BJ (cell line): ENCODE results near the gene MARS1. TPM values are rescaled to one million over a fixed set of nuclear protein-coding genes. Genes with fewer than 3 reads are reported as not detected.

Experiments
- CTCF ChIA-PET: fragments of 350-600 bp; formaldehyde crosslinking; extraction: SDS; loops from one replicate; lab custom pipeline; 2021; ENCODE audit warnings: antibody characterized with exemption, inconsistent platforms; lab: Yijun Ruan, JAX
- POLR2A ChIA-PET: fragments of 300-600 bp; sonication (Branson Sonifier 250); formaldehyde crosslinking; extraction: SDS; loops from one replicate; lab custom pipeline; 2021; ENCODE audit warnings: antibody characterized with exemption; lab: Charles Lee
- DNase-seq: peaks from one replicate; pipeline ENCODE4 v3.0.0-alpha.2; 2011; ENCODE audit warnings: low read depth
- H3K27me3 ChIP-seq: 2 replicates; pipeline ENCODE4 v1.6.0; 2011; ENCODE audit warnings: low read length; ENCODE audit not compliant: control insufficient read depth, insufficient read depth
- H3K36me3 ChIP-seq: 2 replicates; pipeline ENCODE4 v1.5.1; 2011; ENCODE audit warnings: low read length; ENCODE audit not compliant: control insufficient read depth, insufficient read depth
- H3K4me3 ChIP-seq: 2 replicates; pipeline ENCODE4 v1.5.1; 2011; ENCODE audit warnings: low read depth, mild to moderate bottlenecking, control low read depth, low read length
- CTCF ChIP-seq: IDR thresholded peaks from 2 replicates; pipeline ENCODE4 v1.5.1; 2011; ENCODE audit warnings: low read depth, mild to moderate bottlenecking, control low read depth, inconsistent platforms, low read length, moderate library complexity; ENCODE audit not compliant: insufficient read depth
- polyA plus RNA-seq: library from polyadenylated mRNA; depleted of rRNA; stranded (reverse); fragments of >200 nt; gene quantifications from 2 replicates; pipeline ENCODE4 v1.2.3, GENCODE V29; 2011

Gene MARS1
- polyA plus RNA-seq, 1 experiment: 378 TPM

GRCh38 chr12:57469296-57470164, 18.3 kb upstream of the MARS1 start:
- CTCF ChIA-PET: interaction anchor here (3.2 to 3.8 kb wide), 2 partner anchors 7 to 11 kb away, joined by 17 to 20 read pairs; partner anchors contain the start of gene GLI1
- Histone ChIP-seq H3K27me3 (peaks cover 18% of the 10 kb centered on the region), H3K36me3 (no peaks in the 10 kb centered on the region; the same call in 1 of the 2 replicates), H3K4me3 (no peak overlapping the region)
- POLR2A ChIA-PET: no interaction called here
- no peak for DNase-seq
- TF ChIP-seq CTCF: no peak

DNA sequence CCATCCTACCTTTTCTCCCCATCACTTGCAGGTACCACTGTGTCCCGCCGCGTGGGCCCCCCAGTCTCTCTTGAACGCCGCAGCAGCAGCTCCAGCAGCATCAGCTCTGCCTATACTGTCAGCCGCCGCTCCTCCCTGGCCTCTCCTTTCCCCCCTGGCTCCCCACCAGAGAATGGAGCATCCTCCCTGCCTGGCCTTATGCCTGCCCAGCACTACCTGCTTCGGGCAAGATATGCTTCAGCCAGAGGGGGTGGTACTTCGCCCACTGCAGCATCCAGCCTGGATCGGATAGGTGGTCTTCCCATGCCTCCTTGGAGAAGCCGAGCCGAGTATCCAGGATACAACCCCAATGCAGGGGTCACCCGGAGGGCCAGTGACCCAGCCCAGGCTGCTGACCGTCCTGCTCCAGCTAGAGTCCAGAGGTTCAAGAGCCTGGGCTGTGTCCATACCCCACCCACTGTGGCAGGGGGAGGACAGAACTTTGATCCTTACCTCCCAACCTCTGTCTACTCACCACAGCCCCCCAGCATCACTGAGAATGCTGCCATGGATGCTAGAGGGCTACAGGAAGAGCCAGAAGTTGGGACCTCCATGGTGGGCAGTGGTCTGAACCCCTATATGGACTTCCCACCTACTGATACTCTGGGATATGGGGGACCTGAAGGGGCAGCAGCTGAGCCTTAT, 17.4 kb upstream of the MARS1 start:
- POLR2A ChIA-PET: no interaction called here
- TF ChIP-seq CTCF: no peak

GRCh38 chr12:57470970-57471656, 16.8 kb upstream of the MARS1 start:
- no peak for DNase-seq
- CTCF ChIA-PET: interaction anchor here (3.2 to 3.8 kb wide), 2 partner anchors 9 to 13 kb away, joined by 17 to 20 read pairs; partner anchors contain the start of gene GLI1
- no peaks in the 10 kb centered on the region; the same call in 1 of the 2 replicates for H3K36me3 ChIP-seq
- no peak overlapping the region for H3K4me3 ChIP-seq
- no peak for TF ChIP-seq CTCF
- H3K27me3 ChIP-seq: peaks cover 34% of the 10 kb centered on the region
- POLR2A ChIA-PET: no interaction called here

More for the DNA sequence above, 17.4 kb upstream of the MARS1 start:
- no peak for DNase-seq
- Histone ChIP-seq H3K4me3 (no peak overlapping the region), H3K27me3 (peaks cover 27% of the 10 kb centered on the region), H3K36me3 (no peaks in the 10 kb centered on the region; the same call in 1 of the 2 replicates)
- CTCF ChIA-PET: interaction anchor here (3.2 to 3.8 kb wide), 2 partner anchors 8 to 12 kb away, joined by 17 to 20 read pairs; partner anchors contain the start of gene GLI1

DNA sequence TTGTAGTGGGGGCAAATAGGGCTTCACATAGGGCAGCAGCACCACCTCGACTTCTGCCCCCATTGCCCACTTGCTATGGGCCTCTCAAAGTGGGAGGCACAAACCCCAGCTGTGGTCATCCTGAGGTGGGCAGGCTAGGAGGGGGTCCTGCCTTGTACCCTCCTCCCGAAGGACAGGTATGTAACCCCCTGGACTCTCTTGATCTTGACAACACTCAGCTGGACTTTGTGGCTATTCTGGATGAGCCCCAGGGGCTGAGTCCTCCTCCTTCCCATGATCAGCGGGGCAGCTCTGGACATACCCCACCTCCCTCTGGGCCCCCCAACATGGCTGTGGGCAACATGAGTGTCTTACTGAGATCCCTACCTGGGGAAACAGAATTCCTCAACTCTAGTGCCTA, 16.2 kb upstream of the MARS1 start:
- CTCF ChIA-PET: interaction anchor here (3.2 to 3.8 kb wide), 2 partner anchors 9 to 13 kb away, joined by 17 to 20 read pairs; partner anchors contain the start of gene GLI1
- POLR2A ChIA-PET: no interaction called here
- Histone ChIP-seq H3K36me3 (no peaks in the 10 kb centered on the region), H3K27me3 (peaks cover 38% of the 10 kb centered on the region), H3K4me3 (no peak overlapping the region)
- no peak for TF ChIP-seq CTCF
- no peak for DNase-seq
